Measurements from ENCODE around the gene HIRA.

Gene HIRA

GRCh38 chr22:19407649-19408606 lies 23.6 kb downstream of the HIRA start:
- no peak for DNase-seq

GRCh38 chr22:19406846-19407245 lies 24.7 kb downstream of the HIRA start:
- DNase-seq = no peak

GRCh38 chr22:19406281-19406811 lies 25.2 kb downstream of the HIRA start:
- no peak for DNase-seq

GRCh38 chr22:19405652-19406051 lies 25.9 kb downstream of the HIRA start:
- DNase-seq = no peak

- DNase-seq = no peak
Observed at GRCh38 chr22:19405133-19405532, 26.4 kb downstream of the HIRA start.

- no peak for DNase-seq
Observed at GRCh38 chr22:19404676-19405075, 26.9 kb downstream of the HIRA start.

GRCh38 chr22:19402642-19403191 lies 28.8 kb downstream of the HIRA start:
- DNase-seq = no peak

- no peak for DNase-seq
Observed at GRCh38 chr22:19401483-19401882, 30.1 kb downstream of the HIRA start.

GRCh38 chr22:19400881-19401280 lies 30.7 kb downstream of the HIRA start:
- no peak for DNase-seq

GRCh38 chr22:19398652-19399051 lies 32.9 kb downstream of the HIRA start:
- DNase-seq = no peak

- DNase-seq = no peak
Observed at GRCh38 chr22:19398206-19398605, 33.3 kb downstream of the HIRA start.

- DNase-seq = no peak
Observed at GRCh38 chr22:19397734-19398104, 33.8 kb downstream of the HIRA start.

- DNase-seq = no peak
Observed at GRCh38 chr22:19396934-19397733, 34.4 kb downstream of the HIRA start.

GRCh38 chr22:19396561-19396933 lies 35.0 kb downstream of the HIRA start:
- no peak for DNase-seq

- DNase-seq = no peak
Observed at GRCh38 chr22:19395276-19395675, 36.3 kb downstream of the HIRA start.

GRCh38 chr22:19394274-19395050 lies 37.1 kb downstream of the HIRA start:
- DNase-seq = no peak

- DNase-seq = no peak
Observed at GRCh38 chr22:19393704-19394103, 37.8 kb downstream of the HIRA start.

GRCh38 chr22:19387575-19387974 lies 44.0 kb downstream of the HIRA start:
- DNase-seq = no peak

- DNase-seq = no peak
Observed at GRCh38 chr22:19387038-19387437, 44.5 kb downstream of the HIRA start.

- no peak for DNase-seq
Observed at GRCh38 chr22:19386248-19386647, 45.3 kb downstream of the HIRA start.

GRCh38 chr22:19385221-19385906 lies 46.2 kb downstream of the HIRA start:
- DNase-seq = no peak

- DNase-seq = no peak
Observed at GRCh38 chr22:19383292-19383691, 48.2 kb downstream of the HIRA start.

All from NCI-H1092 (cell line).